B cell (primary cell): Measurements from ENCODE around the gene POLE. TPM values are rescaled to one million over a fixed set of nuclear protein-coding genes. Genes with fewer than 3 reads are reported as not detected.

ENCODE experiments used
- ATAC-seq: fragments of 200-7000 bp; cut with Tn5 transposase; one replicate; pipeline ENCODE4 v1.10.0; 2021; ENCODE audit warnings: low read depth, mild to moderate bottlenecking, moderate number of reproducible peaks, moderate library complexity
- CTCF ChIA-PET: fragments of 350-600 bp; sonication (Branson Sonifier 250); formaldehyde crosslinking; loops from one replicate; lab custom pipeline; 2021; ENCODE audit warnings: antibody characterized with exemption, inconsistent platforms; lab: Charles Lee
- POLR2A ChIA-PET: fragments of 350-600 bp; sonication (Branson Sonifier 250); formaldehyde crosslinking; loops from one replicate; lab custom pipeline; 2021; ENCODE audit warnings: antibody characterized with exemption; lab: Charles Lee
- DNase-seq: peaks from one replicate; pipeline ENCODE4 v3.0.0; 2013
- H2AFZ ChIP-seq: 2 replicates; pipeline ENCODE4 v1.6.1; 2012; ENCODE audit warnings: mild to moderate bottlenecking, low read depth, low read length; ENCODE audit not compliant: insufficient read depth, poor library complexity, severe bottlenecking
- H3K27ac ChIP-seq, 2 donors: 1 replicate in 1 of 2; 2 replicates in 1 of 2; pipeline ENCODE4 v1.5.1; 2012 to 2013; ENCODE audit warnings: low read length in 2 of 2, mild to moderate bottlenecking in 2 of 2, moderate library complexity in 1 of 2
- H3K27me3 ChIP-seq, 4 experiments: fragments of 200-600 bp in 1 of 4; sonication (generic) in 1 of 4; replicated peaks in 1 of 4; 1 replicate in 2 of 4; 2 replicates in 2 of 4; pipeline versions ENCODE4 v1.6.1 to v1.7.0; 2013 to 2016; ENCODE audit warnings: low read length in 3 of 4, mild to moderate bottlenecking in 2 of 4, mixed read lengths in 1 of 4, moderate library complexity in 1 of 4; ENCODE audit not compliant: insufficient read depth in 4 of 4, control insufficient read depth in 3 of 4; ENCODE audit errors: control extremely low read depth in 1 of 4
- H3K36me3 ChIP-seq, 2 experiments: replicated peaks in 1 of 2; 1 replicate in 1 of 2; 2 replicates in 1 of 2; pipeline versions ENCODE4 v1.6.1 to v1.7.1; 2013; ENCODE audit warnings: low read length in 1 of 2; ENCODE audit not compliant: insufficient read depth in 2 of 2, control insufficient read depth in 1 of 2; ENCODE audit errors: control extremely low read depth in 1 of 2, extremely low read depth in 1 of 2
- H3K4me1 ChIP-seq, 2 donors: fragments of 200-600 bp in 1 of 2; sonication (generic) in 1 of 2; 1 replicate in 1 of 2; 2 replicates in 1 of 2; pipeline versions ENCODE4 v1.5.1 to v1.6.1; 2013 to 2017; ENCODE audit warnings: low read length in 2 of 2; ENCODE audit not compliant: control insufficient read depth in 2 of 2, insufficient read depth in 2 of 2
- H3K4me2 ChIP-seq: replicated peaks from 2 replicates; pipeline ENCODE3; 2012; ENCODE audit warnings: mild to moderate bottlenecking, low read depth, low read length; ENCODE audit not compliant: poor library complexity, severe bottlenecking
- H3K4me3 ChIP-seq, 5 experiments: fragments of 200-600 bp in 1 of 5; sonication (generic) in 1 of 5; 1 replicate in 3 of 5; 2 replicates in 2 of 5; pipeline versions ENCODE4 v1.5.1 to v1.7.0; 2011 to 2016; ENCODE audit warnings: low read length in 4 of 5, mild to moderate bottlenecking in 4 of 5, low read depth in 2 of 5, control low read depth in 1 of 5, moderate library complexity in 1 of 5; ENCODE audit not compliant: insufficient read depth in 1 of 5; ENCODE audit errors: control extremely low read depth in 1 of 5, extremely low read depth in 1 of 5
- H3K79me2 ChIP-seq: fragments of 200-600 bp; sonication (generic); one replicate; pipeline ENCODE4 v1.6.0; 2016; ENCODE audit warnings: low read length; ENCODE audit not compliant: control insufficient read depth, insufficient read depth
- H3K9ac ChIP-seq: fragments of 200-600 bp; sonication (generic); 2 replicates; pipeline ENCODE4 v1.6.1; 2017; ENCODE audit warnings: mild to moderate bottlenecking, low read length, moderate library complexity
- H3K9me3 ChIP-seq, 3 donors: one replicate each; pipeline versions ENCODE4 v1.6.1 to v1.7.1; 2013; ENCODE audit warnings: low read length in 2 of 3; ENCODE audit not compliant: control insufficient read depth in 2 of 3, insufficient read depth in 1 of 3; ENCODE audit errors: control extremely low read depth in 1 of 3
- H4K20me1 ChIP-seq: 2 replicates; pipeline ENCODE4 v1.6.0; 2012; ENCODE audit warnings: mild to moderate bottlenecking, low read length; ENCODE audit not compliant: insufficient read depth, control insufficient read depth, poor library complexity, severe bottlenecking
- H3K27ac Mint-ChIP-seq: one replicate; pipeline ENCODE4 v1.8.0; 2021; ENCODE audit warnings: mixed read lengths
- H3K27me3 Mint-ChIP-seq: one replicate; pipeline ENCODE4 v1.8.0; 2021; ENCODE audit warnings: mixed read lengths
- H3K4me1 Mint-ChIP-seq: one replicate; pipeline ENCODE4 v1.8.0; 2021; ENCODE audit warnings: mixed read lengths
- H3K4me3 Mint-ChIP-seq: one replicate; pipeline ENCODE4 v1.8.0; 2021; ENCODE audit warnings: mixed read lengths
- H3K9me3 Mint-ChIP-seq: one replicate; pipeline ENCODE4 v1.8.0; 2022; ENCODE audit warnings: mixed read lengths; ENCODE audit not compliant: insufficient read depth
- CTCF ChIP-seq: fragments of 200-600 bp; IDR thresholded peaks from one replicate; pipeline ENCODE4 v1.8.0; 2022; ENCODE audit warnings: antibody characterized with exemption, mild to moderate bottlenecking
- EZH2 ChIP-seq: IDR thresholded peaks from 2 replicates; pipeline ENCODE4 v1.6.1; 2012; ENCODE audit warnings: borderline replicate concordance, low read depth, mild to moderate bottlenecking, moderate library complexity, low read length; ENCODE audit not compliant: insufficient read depth, poor library complexity, severe bottlenecking
- WGBS: methylation state at CpG from one replicate; pipeline ENCODE4 v1.1.5; 2013; ENCODE audit warnings: missing lambda C conversion rate; ENCODE audit not compliant: insufficient coverage; 5-methylcytosine and 5-hydroxymethylcytosine counted together
- intact Hi-C: fragments of 100-400 bp; cut with micrococcal nuclease; formaldehyde crosslinking; loops from one replicate; pipeline ENCODE4 v1.10.0; 2022
- polyA plus RNA-seq: library from polyadenylated mRNA; depleted of rRNA; stranded (reverse); fragments of >200 nt; gene quantifications from 2 replicates; pipeline ENCODE4 v1.2.3, GENCODE V29; 2012
- total RNA-seq, 2 donors: library from RNA; stranded (reverse); fragments of 120-200 nt in 1 of 2; gene quantifications; 1 replicate in 1 of 2; 2 replicates in 1 of 2; pipeline versions ENCODE4 v1.2.3 to v1.2.4, GENCODE V29; 2013 to 2022

POLE gene
- total and polyA plus RNA-seq, 2 donors (not counting 1 experiment from before 2014, with no cell fraction given) = 32.0 to 62.0 TPM

- no peak overlapping the region for H3K4me3 ChIP-seq
- no peak overlapping the region for H3K9ac ChIP-seq
- H3K79me2 ChIP-seq = no peaks in the 10 kb centered on the region
- H3K4me2 ChIP-seq = no peak overlapping the region
- no peaks in the 10 kb centered on the region for H4K20me1 ChIP-seq
- DNase-seq (no peak), ATAC-seq (no peak)
- no peaks in the 10 kb centered on the region for H3K9me3 Mint-ChIP-seq
- H3K9me3 ChIP-seq = peaks cover 0 to 12% (median 0%) of the 10 kb centered on the region in 3 donors
- no peak overlapping the region for H2AFZ ChIP-seq
- 34% methylated on average over 6 of the region's 16 CpGs for WGBS
- intact Hi-C loops = no loop called here
- H3K27ac ChIP-seq = no peak overlapping the region
- no peak overlapping the region for H3K27ac Mint-ChIP-seq
- ChIA-PET CTCF (interaction anchor here (1.5 to 3.6 kb wide), 2 partner anchors 10 to 11 kb away, joined by 3 to 15 read pairs; no protein-coding TSS in a partner anchor), POLR2A (no interaction called here)
- peaks cover 14 to 18% of the 10 kb centered on the region in 2 donors for H3K4me1 ChIP-seq
- H3K36me3 ChIP-seq = no peaks in the 10 kb centered on the region
- H3K27me3 Mint-ChIP-seq = peaks cover 32% of the 10 kb centered on the region
- TF ChIP-seq EZH2 = no peak
- no peak for TF ChIP-seq CTCF
- H3K4me3 Mint-ChIP-seq = no peak overlapping the region
- peaks cover 10% of the 10 kb centered on the region for H3K4me1 Mint-ChIP-seq
- H3K27me3 ChIP-seq = peaks cover 0 to 62% (median 19%) of the 10 kb centered on the region in 4 experiments
Measured at GRCh38 chr12:132604668-132605441, 82.3 kb downstream of the POLE start.

- Histone ChIP-seq H3K4me1 (peaks cover 14 to 18% of the 10 kb centered on the region in 2 donors), H3K4me3 (no peak overlapping the region), H3K27ac (no peak overlapping the region), H2AFZ (no peak overlapping the region), H3K27me3 (peaks cover 0 to 58% (median 17%) of the 10 kb centered on the region in 4 experiments), H3K9ac (no peak overlapping the region), H3K36me3 (no peaks in the 10 kb centered on the region), H4K20me1 (no peaks in the 10 kb centered on the region), H3K79me2 (no peaks in the 10 kb centered on the region), H3K9me3 (peaks cover 0 to 12% (median 0%) of the 10 kb centered on the region in 3 donors), H3K4me2 (no peak overlapping the region)
- ATAC-seq = no peak
- Mint-ChIP-seq H3K27ac (no peak overlapping the region), H3K4me3 (no peak overlapping the region), H3K9me3 (no peaks in the 10 kb centered on the region), H3K27me3 (peaks cover 27% of the 10 kb centered on the region), H3K4me1 (peaks cover 15% of the 10 kb centered on the region)
- CTCF ChIA-PET = interaction anchor here (1.5 to 3.6 kb wide), 2 partner anchors 11 to 12 kb away, joined by 3 to 15 read pairs; no protein-coding TSS in a partner anchor
- intact Hi-C loops = no loop called here
- POLR2A ChIA-PET = no interaction called here
- no peak for DNase-seq
- 33% methylated on average over 20 of the region's 26 CpGs for WGBS
- TF ChIP-seq EZH2 (no peak), CTCF (no peak)
Measured at GRCh38 chr12:132604151-132604618, 83.0 kb downstream of the POLE start.
